CD4-positive, alpha-beta T cell treated with Interleukin-4 for 4 hours (primary cell): ENCODE measurements around the gene RAPGEFL1.
"Not testable (repeated sequence)": the region's sequence is repeated elsewhere in the genome, so short reads cannot be mapped to it uniquely, and the experiment has no call there.

Experiments
- DNase-seq: peaks from one replicate; pipeline ENCODE4 v3.0.0-alpha.2; 2020

The RAPGEFL1 gene

DNA sequence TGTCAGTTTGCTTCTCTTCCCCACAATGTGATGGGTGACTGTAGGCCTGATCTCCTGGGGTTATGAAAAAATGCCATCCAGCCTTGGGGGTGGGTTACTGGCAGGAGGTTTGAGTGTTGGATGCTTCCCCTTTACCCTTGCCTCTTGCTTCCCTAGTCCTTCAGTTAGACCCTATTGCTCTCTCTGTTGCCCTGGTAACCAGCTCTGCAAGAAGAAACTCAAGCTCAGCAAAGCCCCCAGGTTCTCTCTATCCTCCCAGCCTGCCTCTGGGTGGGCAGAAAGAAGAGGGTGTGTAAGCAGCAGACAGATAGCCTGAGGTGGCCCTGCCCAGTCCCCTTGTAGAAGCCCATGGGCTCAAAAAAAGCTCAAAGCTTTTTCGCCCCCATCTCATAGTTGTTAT is 2.8 kb upstream of the RAPGEFL1 start:
- no peak for DNase-seq

GRCh38 chr17:40175928-40176753 is 1.1 kb upstream of the RAPGEFL1 start:
- no peak for DNase-seq

DNA sequence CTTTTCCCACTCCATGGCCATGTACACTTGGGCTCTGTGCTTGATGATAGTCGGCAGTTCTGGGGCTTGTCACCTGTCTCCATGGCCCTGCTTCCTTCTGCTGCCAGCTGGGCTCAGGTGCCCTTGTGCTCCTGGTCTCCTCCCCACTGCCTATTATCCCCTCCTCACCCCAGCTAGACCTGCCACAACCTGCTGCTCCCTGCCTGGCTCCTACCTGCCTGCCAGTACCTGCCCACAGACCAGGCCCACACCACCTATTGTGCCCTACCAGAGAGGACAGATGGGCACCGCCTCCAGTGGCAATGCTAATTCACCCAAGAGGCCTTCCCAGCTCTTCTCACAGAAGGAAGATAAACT is 538 bp upstream of the RAPGEFL1 start:
- DNase-seq, result no peak

DNA sequence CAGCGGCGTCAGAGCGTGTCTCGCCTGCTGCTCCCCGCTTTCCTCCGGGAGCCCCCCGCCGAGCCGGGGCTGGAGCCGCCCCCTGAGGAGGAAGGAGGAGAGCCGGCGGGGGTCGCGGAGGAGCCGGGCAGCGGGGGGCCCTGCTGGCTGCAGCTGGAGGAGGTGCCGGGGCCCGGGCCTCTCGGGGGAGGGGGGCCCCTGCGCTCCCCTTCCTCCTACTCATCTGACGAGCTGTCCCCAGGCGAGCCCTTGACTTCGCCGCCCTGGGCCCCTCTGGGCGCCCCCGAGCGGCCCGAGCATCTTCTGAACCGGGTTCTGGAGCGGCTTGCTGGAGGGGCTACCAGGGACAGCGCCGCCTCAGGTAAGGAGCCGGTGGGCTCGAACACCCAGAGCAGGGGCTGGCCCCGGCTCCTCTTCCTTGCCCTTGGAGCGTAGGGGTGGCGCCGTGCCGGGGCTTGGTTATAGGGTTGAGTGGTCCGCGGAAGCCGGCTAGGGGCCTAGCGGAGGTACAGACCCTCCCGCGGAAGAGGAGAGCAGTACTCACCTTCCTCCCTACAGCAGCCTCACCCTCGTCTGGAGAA is 841 bp downstream of the RAPGEFL1 start:
- no peak for DNase-seq

GRCh38 chr17:40178660-40179059 is 1.4 kb downstream of the RAPGEFL1 start:
- no peak for DNase-seq

DNA sequence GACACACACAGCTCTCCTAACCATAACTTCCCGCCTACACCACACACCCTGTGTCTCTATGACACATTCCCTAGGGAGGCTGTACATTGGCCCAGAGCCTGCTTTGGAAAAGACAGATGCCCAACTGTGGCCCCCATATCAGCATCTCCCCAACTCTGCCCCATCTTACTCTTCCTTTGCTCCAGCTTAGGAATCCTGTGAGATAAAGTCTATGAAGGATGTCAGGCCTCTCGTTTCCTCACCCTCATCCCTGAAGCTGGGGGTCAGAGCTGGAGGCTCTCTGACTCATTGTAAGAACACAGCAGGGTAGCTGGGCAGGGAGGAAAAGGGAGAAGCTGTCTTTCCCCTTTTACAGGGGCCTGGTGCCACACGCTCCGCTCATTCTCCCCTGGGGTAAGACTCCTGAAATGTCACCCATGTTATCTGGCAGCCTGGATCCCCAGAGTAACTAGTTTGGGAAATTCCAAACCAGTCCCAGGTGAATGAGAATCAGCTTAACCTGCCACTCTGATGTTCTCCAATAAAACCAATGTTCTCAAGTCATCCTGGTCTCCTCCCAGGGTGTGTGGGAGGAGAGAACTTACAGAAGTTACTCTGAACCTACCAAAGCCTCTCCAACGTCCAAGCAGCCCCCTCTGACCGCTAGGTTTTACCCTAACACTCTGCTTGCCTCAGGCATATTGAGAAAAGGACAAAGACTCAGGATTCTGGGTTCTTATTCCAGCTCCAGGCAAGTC is 2.8 kb downstream of the RAPGEFL1 start:
- no peak for DNase-seq

GRCh38 chr17:40180694-40181093 is 3.4 kb downstream of the RAPGEFL1 start:
- DNase-seq, result no peak

- DNase-seq, result no peak
These were observed 3.9 kb downstream of the RAPGEFL1 start for GRCh38 chr17:40181205-40181604.

DNA sequence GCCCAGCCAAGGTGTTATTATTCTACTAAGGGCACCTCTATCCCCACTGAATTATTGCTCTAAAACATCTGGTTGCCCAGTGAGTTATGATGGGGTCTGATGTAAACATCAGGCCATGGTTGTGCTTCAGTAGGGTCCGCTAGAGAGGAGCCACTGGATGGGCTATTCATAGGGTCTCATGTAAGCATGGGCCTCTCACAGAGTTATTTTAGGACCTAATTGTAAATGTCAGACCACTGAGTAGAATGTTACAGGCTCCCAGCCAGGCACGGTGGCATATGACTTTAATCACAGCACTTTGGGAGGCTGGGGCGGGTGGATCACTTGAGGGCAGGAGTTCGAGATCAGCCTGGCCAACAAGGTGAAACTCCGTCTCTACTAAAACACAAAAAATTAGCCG is 5.3 kb downstream of the RAPGEFL1 start:
- DNase-seq, result no peak

DNA sequence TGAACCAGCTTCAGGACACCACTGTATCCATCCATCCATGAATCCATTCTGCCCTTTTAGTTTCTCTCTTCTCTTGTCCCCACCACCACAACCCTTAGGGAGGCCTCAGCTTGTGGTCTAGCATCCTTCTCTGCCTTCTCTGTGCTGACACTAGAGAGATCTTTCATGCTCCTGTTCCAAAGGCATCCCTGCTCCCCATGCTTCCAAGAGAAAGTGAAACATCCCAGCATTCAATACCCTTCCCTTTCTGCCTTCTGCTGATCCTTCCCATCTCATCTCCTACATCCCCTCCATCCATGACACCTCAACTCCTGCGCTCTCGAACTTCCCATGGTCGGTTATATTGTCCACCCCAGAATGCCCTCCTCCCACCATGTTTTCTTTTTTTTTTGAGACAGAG is 10.0 kb downstream of the RAPGEFL1 start:
- DNase-seq, result no peak

DNA sequence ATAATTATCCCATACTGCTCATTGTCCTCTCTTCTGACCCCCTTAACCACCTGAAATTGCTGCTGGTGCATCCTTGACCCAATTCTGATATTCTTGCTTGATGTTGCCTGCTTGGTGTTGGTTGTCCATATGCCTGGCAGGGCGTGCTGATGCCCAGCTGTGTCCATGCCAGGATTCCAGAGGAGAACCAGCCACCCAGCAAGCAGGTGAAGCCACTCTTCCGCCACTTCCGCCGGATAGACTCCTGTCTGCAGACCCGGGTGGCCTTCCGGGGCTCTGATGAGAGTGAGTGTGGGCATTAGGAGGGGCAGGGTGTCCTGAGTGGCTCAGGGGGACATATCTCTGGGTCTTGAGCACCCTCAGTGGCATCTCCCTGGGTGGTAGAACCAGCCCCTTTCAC is 11.4 kb downstream of the RAPGEFL1 start:
- DNase-seq, result no peak

DNA sequence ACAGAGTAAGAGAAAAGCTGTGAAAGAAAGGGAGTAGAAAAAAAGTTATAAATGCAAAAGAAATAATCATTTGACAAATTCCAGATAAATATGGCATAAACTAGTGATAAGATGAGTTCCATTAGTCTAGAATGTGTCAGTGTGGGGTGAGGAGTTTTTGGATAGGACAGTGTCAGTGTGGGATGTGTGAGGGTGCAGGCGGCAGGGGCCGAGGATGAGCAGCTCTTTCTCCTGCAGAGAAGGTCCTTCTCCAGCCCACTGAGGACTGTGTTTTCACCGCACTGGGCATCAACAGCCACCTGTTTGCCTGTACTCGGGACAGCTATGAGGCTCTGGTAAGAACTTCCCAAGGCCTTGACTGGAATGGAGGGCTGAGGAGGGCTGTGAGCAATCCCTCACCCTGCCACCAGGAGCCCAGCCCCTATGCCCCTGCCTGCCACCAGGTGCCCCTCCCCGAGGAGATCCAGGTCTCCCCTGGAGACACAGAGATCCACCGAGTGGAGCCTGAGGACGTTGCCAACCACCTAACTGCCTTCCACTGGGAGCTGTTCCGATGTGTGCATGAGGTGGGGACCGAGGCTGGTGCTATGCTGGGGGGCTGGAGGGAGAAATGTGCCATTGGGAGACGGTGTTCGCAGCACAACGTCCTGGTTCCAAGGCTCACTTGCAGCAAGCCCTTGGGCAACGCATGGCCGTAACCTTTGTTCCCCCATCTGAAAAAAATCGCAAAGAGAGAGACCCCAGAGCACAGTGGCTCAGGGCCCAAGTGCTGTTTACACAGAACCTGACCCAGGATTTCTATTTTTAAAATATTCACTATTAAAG is 13.1 kb downstream of the RAPGEFL1 start:
- DNase-seq, result no peak

- DNase-seq, result peak; percentile 64
These were observed 14.3 kb downstream of the RAPGEFL1 start for GRCh38 chr17:40191237-40192208.

- no peak for DNase-seq
These were observed 15.7 kb downstream of the RAPGEFL1 start for GRCh38 chr17:40192961-40193360.

DNA sequence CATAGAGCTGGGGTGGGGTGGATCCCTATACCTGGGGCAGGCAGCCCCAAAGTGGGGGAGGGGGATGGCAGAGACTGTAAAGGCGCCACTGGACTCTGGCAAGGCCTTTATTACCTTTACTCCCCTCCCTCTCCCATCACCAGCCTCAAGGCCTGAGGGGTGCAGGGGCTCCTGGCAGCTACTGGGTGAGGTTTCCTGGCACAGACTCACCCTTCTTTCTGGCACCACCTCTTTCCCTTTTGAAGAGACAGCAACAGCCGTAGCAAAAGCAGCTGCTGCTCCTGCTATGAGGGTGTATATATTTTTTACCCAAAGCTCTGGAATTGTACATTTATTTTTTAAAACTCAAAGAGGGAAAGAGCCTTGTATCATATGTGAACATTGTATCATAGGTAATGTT is 17.6 kb downstream of the RAPGEFL1 start:
- no peak for DNase-seq

DNA sequence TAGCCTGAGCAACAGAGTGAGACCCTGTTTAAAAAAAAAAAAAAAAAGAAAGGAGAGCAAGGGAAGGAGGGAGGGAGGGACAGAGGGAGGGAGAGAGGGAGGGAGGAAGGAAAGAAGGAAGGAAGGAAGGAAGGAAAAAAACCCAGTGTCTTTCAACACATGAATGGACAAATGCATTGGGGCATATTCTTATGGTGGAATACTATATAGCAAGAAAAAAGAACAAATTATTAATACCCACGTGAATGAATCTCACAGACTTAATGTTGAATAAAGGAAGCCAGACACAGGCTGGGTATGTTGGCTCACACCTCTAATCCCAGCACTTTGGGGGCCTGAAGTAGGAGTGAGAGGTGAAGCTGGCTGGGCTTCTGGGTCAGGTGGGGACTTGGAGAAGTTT is 20.3 kb downstream of the RAPGEFL1 start:
- no peak for DNase-seq

DNA sequence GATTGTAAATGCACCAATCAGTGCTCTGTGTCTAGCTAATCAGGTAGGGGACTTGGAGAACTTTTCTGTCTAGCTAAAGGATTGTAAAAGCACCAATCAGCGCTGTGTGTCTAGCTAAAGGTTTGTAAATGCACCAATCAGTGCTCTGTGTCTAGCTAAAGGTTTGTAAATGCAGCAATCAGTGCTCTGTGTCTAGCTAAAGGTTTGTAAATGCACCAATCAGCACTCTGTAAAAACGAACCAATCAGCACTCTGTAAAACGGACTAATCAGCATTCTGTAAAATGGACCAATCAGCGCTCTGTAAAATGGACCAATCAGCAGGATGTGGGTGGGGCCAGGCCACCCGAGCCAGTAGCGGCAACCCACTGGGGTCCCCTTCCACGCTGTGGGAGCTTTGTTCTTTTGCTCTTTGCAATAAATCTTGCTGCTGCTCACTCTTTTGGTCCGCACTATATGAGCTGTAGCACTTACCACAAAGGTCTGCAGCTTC is 20.7 kb downstream of the RAPGEFL1 start:
- DNase-seq, result peak; percentile 3

- DNase-seq, result no peak
These were observed 21.3 kb downstream of the RAPGEFL1 start for GRCh38 chr17:40198576-40198975.

GRCh38 chr17:40203131-40203530 is 25.9 kb downstream of the RAPGEFL1 start:
- no peak for DNase-seq

GRCh38 chr17:40206193-40206592 is 28.9 kb downstream of the RAPGEFL1 start:
- not testable (repeated sequence) for DNase-seq

GRCh38 chr17:40209404-40210093 is 32.3 kb downstream of the RAPGEFL1 start:
- no peak for DNase-seq
